Measurements from ENCODE around the gene ADPRHL1. TPM values are rescaled to one million over a fixed set of nuclear protein-coding genes. Genes with fewer than 3 reads are reported as not detected.

ADPRHL1 gene
- under 1 TPM; 0.10 to 0.57 TPM for total RNA-seq

GRCh38 chr13:113452942-113453901 is at the start of gene ADPRHL1:
Gene ADPRHL1, minus strand, starts transcription at chr13:113453488. Its CDS starts 51 bp downstream, at chr13:113453437.
- intact Hi-C loops (cut with micrococcal nuclease): no loop called here
- H3K9me3 Mint-ChIP-seq: no peaks in the 10 kb centered on the region
- peaks cover 6% of the 10 kb centered on the region for H3K36me3 Mint-ChIP-seq (ENCODE audit: low read depth)
- no peaks in the 10 kb centered on the region for H3K4me1 Mint-ChIP-seq (ENCODE audit: low read depth)
- DNase-seq: no peak
- H3K4me3 Mint-ChIP-seq: no peak within 1 kb of the TSS
- no peaks in the 10 kb centered on the region for H3K27me3 Mint-ChIP-seq (ENCODE audit: low read depth)
- H3K27ac Mint-ChIP-seq: no peak within 1 kb of the TSS
- CTCF ChIA-PET: no interaction called here

DNA sequence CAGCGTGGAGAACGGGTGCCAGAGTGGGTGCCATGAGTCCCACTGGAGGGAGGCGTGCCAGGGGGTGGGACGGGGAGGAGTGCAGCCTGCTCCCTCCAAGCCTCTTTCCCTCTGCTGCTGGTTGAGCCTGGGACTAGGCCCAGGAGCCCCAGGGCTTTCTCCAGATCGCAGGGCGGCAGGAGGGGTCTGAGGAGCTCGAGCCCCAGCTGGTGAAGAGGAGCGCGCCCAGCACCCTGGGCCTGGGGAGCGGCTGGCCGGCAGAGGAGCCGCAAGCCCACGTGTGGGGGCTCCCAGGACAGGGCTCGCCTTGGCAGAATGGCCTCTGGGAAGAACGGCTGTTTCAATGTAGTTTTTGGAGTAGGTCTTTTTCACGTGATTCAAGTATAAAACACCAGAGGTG is 49.4 kb upstream of the ADPRHL1 start:
- Mint-ChIP-seq H3K27me3 (ENCODE audit: low read depth) (no peaks in the 10 kb centered on the region), H3K4me1 (ENCODE audit: low read depth) (no peaks in the 10 kb centered on the region), H3K27ac (no peak overlapping the region), H3K36me3 (ENCODE audit: low read depth) (peaks cover 39% of the 10 kb centered on the region), H3K4me3 (no peak overlapping the region), H3K9me3 (no peaks in the 10 kb centered on the region)
- CTCF ChIA-PET: no interaction called here
- intact Hi-C loops (cut with micrococcal nuclease): no loop called here
- no peak for DNase-seq

DNA sequence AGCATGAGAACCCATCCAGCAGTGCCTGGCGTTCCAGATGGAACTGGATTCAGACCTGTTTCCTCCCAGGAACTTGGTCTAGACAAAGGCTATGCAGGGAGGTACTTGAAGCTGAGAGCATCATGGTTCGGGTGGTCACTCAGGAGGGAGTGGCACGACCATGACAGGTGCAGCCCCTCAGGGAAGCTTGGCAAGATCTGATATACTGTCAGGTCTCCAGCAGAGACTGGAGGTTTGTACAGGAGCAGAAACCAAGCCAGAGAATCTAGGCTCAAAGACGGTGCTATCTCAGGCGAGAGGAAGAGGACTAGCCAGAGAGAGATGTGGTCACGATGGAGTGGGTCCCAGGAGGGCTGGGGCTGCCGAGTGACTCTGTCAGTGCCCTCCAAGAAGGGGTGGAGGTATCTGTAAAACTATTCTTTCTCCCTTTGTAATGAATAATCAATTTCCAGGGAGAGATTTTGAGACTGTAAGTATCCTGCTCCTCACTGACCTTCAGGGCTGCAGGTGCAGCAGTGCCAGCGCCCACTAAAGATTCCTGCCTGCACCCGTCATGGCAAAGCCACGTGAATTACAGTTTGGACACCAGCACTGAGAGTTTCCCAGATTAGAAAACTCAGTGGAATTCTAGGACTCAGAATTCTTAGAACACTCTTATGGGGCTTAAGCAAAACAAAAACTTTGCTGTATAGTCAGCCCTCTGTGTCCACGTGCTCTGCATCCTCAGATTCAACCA is 47.4 kb upstream of the ADPRHL1 start:
- CTCF ChIA-PET: no interaction called here
- DNase-seq: no peak
- peaks cover 45% of the 10 kb centered on the region for H3K36me3 Mint-ChIP-seq (ENCODE audit: low read depth)
- peaks cover 10% of the 10 kb centered on the region for H3K4me1 Mint-ChIP-seq (ENCODE audit: low read depth)
- no peaks in the 10 kb centered on the region for H3K9me3 Mint-ChIP-seq
- H3K4me3 Mint-ChIP-seq: no peak overlapping the region
- intact Hi-C loops (cut with micrococcal nuclease): no loop called here
- no peaks in the 10 kb centered on the region for H3K27me3 Mint-ChIP-seq (ENCODE audit: low read depth)
- H3K27ac Mint-ChIP-seq: no peak overlapping the region

DNA sequence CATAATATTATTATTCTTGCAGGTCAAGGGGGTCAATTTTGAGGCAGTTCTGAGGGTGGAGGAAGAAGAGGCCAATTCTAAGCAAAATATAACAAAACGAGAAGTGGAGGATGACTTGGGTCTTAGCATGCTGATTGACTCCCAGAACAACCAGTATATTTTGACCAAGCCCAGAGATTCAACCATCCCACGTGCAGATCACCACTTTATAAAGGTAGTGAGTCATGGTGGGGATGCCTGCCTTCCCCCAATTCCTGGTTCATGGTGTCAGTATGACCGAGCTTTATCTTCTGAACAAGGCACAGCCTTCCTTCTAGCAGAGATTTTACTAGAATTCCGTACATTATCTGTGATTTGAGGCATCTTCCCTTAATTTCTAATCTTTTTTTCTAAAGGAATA is 46.6 kb upstream of the ADPRHL1 start:
- no peaks in the 10 kb centered on the region for H3K9me3 Mint-ChIP-seq
- H3K4me1 Mint-ChIP-seq (ENCODE audit: low read depth): peaks cover 15% of the 10 kb centered on the region
- DNase-seq: no peak
- H3K36me3 Mint-ChIP-seq (ENCODE audit: low read depth): peaks cover 47% of the 10 kb centered on the region
- CTCF ChIA-PET: no interaction called here
- intact Hi-C loops (cut with micrococcal nuclease): loop anchor here (10.0 kb wide), 1 partner anchor 625 kb away; no protein-coding TSS in a partner anchor
- no peak overlapping the region for H3K27ac Mint-ChIP-seq
- no peaks in the 10 kb centered on the region for H3K27me3 Mint-ChIP-seq (ENCODE audit: low read depth)
- H3K4me3 Mint-ChIP-seq: no peak overlapping the region

GRCh38 chr13:113498905-113499304 is 45.6 kb upstream of the ADPRHL1 start:
- Mint-ChIP-seq H3K9me3 (no peaks in the 10 kb centered on the region), H3K27ac (no peak overlapping the region), H3K27me3 (ENCODE audit: low read depth) (no peaks in the 10 kb centered on the region), H3K4me1 (ENCODE audit: low read depth) (peaks cover 22% of the 10 kb centered on the region), H3K4me3 (no peak overlapping the region), H3K36me3 (ENCODE audit: low read depth) (peaks cover 41% of the 10 kb centered on the region)
- no peak for DNase-seq
- CTCF ChIA-PET: no interaction called here
- intact Hi-C loops (cut with micrococcal nuclease): loop anchor here (10.0 kb wide), 1 partner anchor 626 kb away; no protein-coding TSS in a partner anchor

DNA sequence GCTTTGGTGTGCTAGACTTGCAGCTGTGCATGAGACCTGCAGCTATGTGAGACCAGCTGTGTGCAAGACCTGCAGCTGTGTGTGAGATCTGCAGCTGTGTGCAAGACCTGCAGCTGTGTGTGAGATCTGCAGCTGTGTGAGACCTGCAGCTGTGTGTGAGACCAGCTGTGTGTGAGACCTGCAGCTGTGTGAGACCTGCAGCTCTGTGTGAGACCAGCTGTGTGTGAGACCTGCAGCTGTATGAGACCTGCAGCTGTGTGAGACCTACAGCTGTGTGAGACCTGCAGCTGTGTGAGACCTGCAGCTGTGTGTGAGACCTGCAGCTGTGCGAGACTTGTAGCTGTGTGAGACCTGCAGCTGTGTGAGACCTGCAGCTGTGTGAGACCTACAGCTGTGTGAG is 43.9 kb upstream of the ADPRHL1 start:
- H3K27me3 Mint-ChIP-seq (ENCODE audit: low read depth): no peaks in the 10 kb centered on the region
- CTCF ChIA-PET: interaction anchor here (0.8 to 1.3 kb wide), 2 partner anchors 40 to 90 kb away, joined by 3 to 5 read pairs; no protein-coding TSS in a partner anchor
- H3K27ac Mint-ChIP-seq: no peak overlapping the region
- intact Hi-C loops (cut with micrococcal nuclease): loop anchor here (10.0 kb wide), 1 partner anchor 628 kb away; no protein-coding TSS in a partner anchor
- H3K36me3 Mint-ChIP-seq (ENCODE audit: low read depth): peaks cover 36% of the 10 kb centered on the region
- H3K4me3 Mint-ChIP-seq: no peak overlapping the region
- H3K4me1 Mint-ChIP-seq (ENCODE audit: low read depth): peaks cover 37% of the 10 kb centered on the region
- no peak for DNase-seq
- H3K9me3 Mint-ChIP-seq: no peaks in the 10 kb centered on the region

DNA sequence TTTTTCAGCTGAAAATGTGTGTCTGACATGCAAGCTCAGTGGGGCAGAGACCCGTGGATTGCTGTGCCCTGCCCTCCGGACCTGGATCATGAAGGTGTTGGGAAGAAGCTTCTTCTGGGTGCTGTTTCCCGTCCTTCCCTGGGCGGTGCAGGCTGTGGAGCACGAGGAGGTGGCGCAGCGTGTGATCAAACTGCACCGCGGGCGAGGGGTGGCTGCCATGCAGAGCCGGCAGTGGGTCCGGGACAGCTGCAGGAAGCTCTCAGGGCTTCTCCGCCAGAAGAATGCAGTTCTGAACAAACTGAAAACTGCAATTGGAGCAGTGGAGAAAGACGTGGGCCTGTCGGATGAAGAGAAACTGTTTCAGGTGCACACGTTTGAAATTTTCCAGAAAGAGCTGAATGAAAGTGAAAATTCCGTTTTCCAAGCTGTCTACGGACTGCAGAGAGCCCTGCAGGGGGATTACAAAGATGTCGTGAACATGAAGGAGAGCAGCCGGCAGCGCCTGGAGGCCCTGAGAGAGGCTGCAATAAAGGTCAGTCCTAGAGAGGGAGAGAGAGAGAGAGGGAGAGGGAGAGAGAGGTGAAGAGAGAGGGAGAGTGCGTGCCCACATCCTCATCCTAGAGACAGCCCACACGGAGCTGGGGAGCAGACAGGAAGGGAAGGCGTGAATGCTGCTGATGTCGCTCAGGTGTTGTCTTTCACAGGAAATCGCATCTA is 42.4 kb upstream of the ADPRHL1 start:
- no peak overlapping the region for H3K4me3 Mint-ChIP-seq
- DNase-seq: peak; percentile 13
- intact Hi-C loops (cut with micrococcal nuclease): loop anchor here (10.0 kb wide), 1 partner anchor 629 kb away; no protein-coding TSS in a partner anchor
- peaks cover 43% of the 10 kb centered on the region for H3K4me1 Mint-ChIP-seq (ENCODE audit: low read depth)
- no peaks in the 10 kb centered on the region for H3K27me3 Mint-ChIP-seq (ENCODE audit: low read depth)
- peaks cover 32% of the 10 kb centered on the region for H3K36me3 Mint-ChIP-seq (ENCODE audit: low read depth)
- H3K27ac Mint-ChIP-seq: no peak overlapping the region
- no peaks in the 10 kb centered on the region for H3K9me3 Mint-ChIP-seq
- CTCF ChIA-PET: interaction anchor here (1.3 kb wide), 1 partner anchor 92 kb away, joined by 3 read pairs; no protein-coding TSS in a partner anchor

DNA sequence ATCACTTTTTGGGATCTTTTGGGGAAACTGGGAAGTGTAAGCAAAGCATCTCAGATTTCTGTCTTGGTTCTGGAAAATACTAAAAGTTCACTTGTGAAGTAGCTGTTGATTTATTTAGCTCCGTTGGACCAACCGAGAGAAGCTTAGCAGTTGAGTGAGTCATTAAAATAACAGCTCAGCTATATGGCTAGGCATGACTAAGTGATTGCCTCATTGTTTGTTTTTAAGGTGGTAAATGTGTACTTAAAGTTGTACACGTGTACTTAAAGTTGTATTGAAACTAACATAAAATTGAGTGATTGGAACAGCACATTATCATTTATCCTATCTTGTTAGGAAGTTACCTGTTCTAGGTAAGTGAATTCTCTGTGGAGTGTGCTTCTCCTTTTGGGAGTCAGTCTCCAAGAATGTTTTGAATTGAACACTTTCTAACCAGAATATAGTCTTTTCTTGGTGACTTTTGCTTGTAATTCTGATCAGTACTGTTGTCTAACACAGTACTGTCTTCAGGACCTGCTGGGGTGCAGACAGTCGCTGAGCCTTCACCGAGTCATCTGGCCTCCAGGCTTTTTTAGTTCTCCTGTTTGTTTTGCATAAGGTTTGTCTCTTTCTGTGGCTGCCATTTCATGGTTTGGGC is 40.1 kb upstream of the ADPRHL1 start:
- Mint-ChIP-seq H3K27ac (peak overlapping the region; percentile 78), H3K4me3 (peak overlapping the region; percentile 49), H3K27me3 (ENCODE audit: low read depth) (no peaks in the 10 kb centered on the region), H3K9me3 (no peaks in the 10 kb centered on the region), H3K4me1 (ENCODE audit: low read depth) (peaks cover 58% of the 10 kb centered on the region), H3K36me3 (ENCODE audit: low read depth) (peaks cover 22% of the 10 kb centered on the region)
- CTCF ChIA-PET: interaction anchor here (0.7 to 1.1 kb wide), 2 partner anchors 277 to 339 kb away, joined by 3 read pairs; no protein-coding TSS in a partner anchor
- intact Hi-C loops (cut with micrococcal nuclease): loop anchor here (5.0 to 10.0 kb wide), 2 partner anchors 574 to 631 kb away; no protein-coding TSS in a partner anchor
- DNase-seq: no peak

- H3K9me3 Mint-ChIP-seq: no peaks in the 10 kb centered on the region
- intact Hi-C loops (cut with micrococcal nuclease): loop anchor here (2.0 to 10.0 kb wide), 3 partner anchors 339 to 633 kb away; no protein-coding TSS in a partner anchor
- H3K36me3 Mint-ChIP-seq (ENCODE audit: low read depth): peaks cover 15% of the 10 kb centered on the region
- no peak overlapping the region for H3K27ac Mint-ChIP-seq
- H3K4me3 Mint-ChIP-seq: peak overlapping the region; percentile 74
- DNase-seq: no peak
- peaks cover 71% of the 10 kb centered on the region for H3K4me1 Mint-ChIP-seq (ENCODE audit: low read depth)
- no peaks in the 10 kb centered on the region for H3K27me3 Mint-ChIP-seq (ENCODE audit: low read depth)
- CTCF ChIA-PET: no interaction called here
Observed at GRCh38 chr13:113491982-113492381, 38.7 kb upstream of the ADPRHL1 start.

- peaks cover 69% of the 10 kb centered on the region for H3K4me1 Mint-ChIP-seq (ENCODE audit: low read depth)
- CTCF ChIA-PET: no interaction called here
- DNase-seq: no peak
- H3K36me3 Mint-ChIP-seq (ENCODE audit: low read depth): peaks cover 13% of the 10 kb centered on the region
- no peak overlapping the region for H3K27ac Mint-ChIP-seq
- H3K4me3 Mint-ChIP-seq: peak overlapping the region; percentile 74
- intact Hi-C loops (cut with micrococcal nuclease): loop anchor here (2.0 to 10.0 kb wide), 3 partner anchors 339 to 633 kb away; no protein-coding TSS in a partner anchor
- H3K27me3 Mint-ChIP-seq (ENCODE audit: low read depth): no peaks in the 10 kb centered on the region
- H3K9me3 Mint-ChIP-seq: no peaks in the 10 kb centered on the region
Observed at GRCh38 chr13:113491418-113491883, 38.2 kb upstream of the ADPRHL1 start.
